Ovary (tissue), 3 donors: ENCODE data around the gene ZMIZ1.

ENCODE experiments used
- CTCF ChIP-seq, 3 donors: fragments of 450-650 bp in 2 of 3; fragments of 200-600 bp in 1 of 3; IDR thresholded peaks; one replicate each; pipeline versions ENCODE4 v1.5.1 to v1.8.0; 2016 to 2022; ENCODE audit warnings: antibody characterized with exemption in 3 of 3, mild to moderate bottlenecking in 1 of 3
- EP300 ChIP-seq: sonication (generic); formaldehyde crosslinking; IDR thresholded peaks from one replicate; pipeline ENCODE4 v1.6.1; 2017; ENCODE audit warnings: antibody characterized with exemption
- POLR2A ChIP-seq: fragments of 450-650 bp; IDR thresholded peaks from one replicate; pipeline ENCODE4 v1.6.1; 2017; ENCODE audit warnings: antibody characterized with exemption, mild to moderate bottlenecking, moderate library complexity
- donor health status: DM: no; HTN: no; CAD: no.

GRCh38 chr10:79130846-79131245, 62.1 kb downstream of the ZMIZ1 start:
- TF ChIP-seq CTCF (IDR thresholded peaks at IDR 0.05), result no peak
- TF ChIP-seq POLR2A, result no peak
- TF ChIP-seq EP300, result no peak
